ENCODE measurements around the gene SWT1. TPM values are rescaled to one million over a fixed set of nuclear protein-coding genes. Genes with fewer than 3 reads are reported as not detected.

SWT1 gene
- total RNA-seq, 1 donor = 6.9 TPM

- H3K79me2 ChIP-seq (ENCODE audit: insufficient read depth, low read length) = no peaks in the 10 kb centered on the region
- no peak overlapping the region for H3K4me2 ChIP-seq (ENCODE audit: insufficient read depth, low read length)
- no peak overlapping the region for H2AFZ ChIP-seq (ENCODE audit: low read length)
- no peak overlapping the region for H3K27ac ChIP-seq (ENCODE audit: low read depth, low read length)
- H4K20me1 ChIP-seq (ENCODE audit: insufficient read depth, low read length) = no peaks in the 10 kb centered on the region
- no peaks in the 10 kb centered on the region for H3K9me3 ChIP-seq (ENCODE audit: low read depth, low read length)
- H3K4me1 ChIP-seq (ENCODE audit: insufficient read depth, low read length) = peaks cover 2% of the 10 kb centered on the region
- H3K4me3 ChIP-seq (ENCODE audit: insufficient read depth, low read length) = no peak overlapping the region
- H3K36me3 ChIP-seq (ENCODE audit: insufficient read depth, low read length) = peaks cover 56% of the 10 kb centered on the region
- no peaks in the 10 kb centered on the region for H3K27me3 ChIP-seq (ENCODE audit: insufficient read depth, low read length)
- no peak for TF ChIP-seq CTCF (IDR thresholded peaks at IDR 0.05; ENCODE audit: extremely low read depth, low read depth, low read length)
- no peak for DNase-seq (ENCODE audit: insufficient read length, low spot score, missing footprints)
These were observed 138.1 kb downstream of the SWT1 start for GRCh38 chr1:185295091-185295490.

- Histone ChIP-seq H3K27me3 (ENCODE audit: insufficient read depth, low read length) (no peaks in the 10 kb centered on the region), H3K4me2 (ENCODE audit: insufficient read depth, low read length) (no peak overlapping the region), H3K79me2 (ENCODE audit: insufficient read depth, low read length) (no peaks in the 10 kb centered on the region), H4K20me1 (ENCODE audit: insufficient read depth, low read length) (no peaks in the 10 kb centered on the region), H2AFZ (ENCODE audit: low read length) (no peak overlapping the region), H3K4me3 (ENCODE audit: insufficient read depth, low read length) (no peak overlapping the region), H3K9me3 (ENCODE audit: low read depth, low read length) (no peaks in the 10 kb centered on the region), H3K4me1 (ENCODE audit: insufficient read depth, low read length) (peaks cover 2% of the 10 kb centered on the region), H3K27ac (ENCODE audit: low read depth, low read length) (peak overlapping the region; percentile 27), H3K36me3 (ENCODE audit: insufficient read depth, low read length) (peaks cover 85% of the 10 kb centered on the region)
- no peak for DNase-seq (ENCODE audit: insufficient read length, low spot score, missing footprints)
- TF ChIP-seq CTCF (IDR thresholded peaks at IDR 0.05; ENCODE audit: extremely low read depth, low read depth, low read length) = no peak
These were observed 141.0 kb downstream of the SWT1 start for GRCh38 chr1:185297982-185298381.

GRCh38 chr1:185300152-185300551, 143.2 kb downstream of the SWT1 start:
- Histone ChIP-seq H3K36me3 (ENCODE audit: insufficient read depth, low read length) (peaks cover 94% of the 10 kb centered on the region), H3K27ac (ENCODE audit: low read depth, low read length) (no peak overlapping the region), H4K20me1 (ENCODE audit: insufficient read depth, low read length) (no peaks in the 10 kb centered on the region), H3K4me1 (ENCODE audit: insufficient read depth, low read length) (peaks cover 2% of the 10 kb centered on the region), H3K27me3 (ENCODE audit: insufficient read depth, low read length) (no peaks in the 10 kb centered on the region), H3K9me3 (ENCODE audit: low read depth, low read length) (no peaks in the 10 kb centered on the region), H3K4me3 (ENCODE audit: insufficient read depth, low read length) (no peak overlapping the region), H3K4me2 (ENCODE audit: insufficient read depth, low read length) (no peak overlapping the region), H3K79me2 (ENCODE audit: insufficient read depth, low read length) (peaks cover 4% of the 10 kb centered on the region), H2AFZ (ENCODE audit: low read length) (no peak overlapping the region)
- TF ChIP-seq CTCF (IDR thresholded peaks at IDR 0.05; ENCODE audit: extremely low read depth, low read depth, low read length) = no peak
- no peak for DNase-seq (ENCODE audit: insufficient read length, low spot score, missing footprints)

GRCh38 chr1:185305419-185305818, 148.5 kb downstream of the SWT1 start:
- H3K4me2 ChIP-seq (ENCODE audit: insufficient read depth, low read length) = no peak overlapping the region
- H3K4me3 ChIP-seq (ENCODE audit: insufficient read depth, low read length) = no peak overlapping the region
- TF ChIP-seq CTCF (IDR thresholded peaks at IDR 0.05; ENCODE audit: extremely low read depth, low read depth, low read length) = no peak
- H3K27me3 ChIP-seq (ENCODE audit: insufficient read depth, low read length) = no peaks in the 10 kb centered on the region
- peaks cover 93% of the 10 kb centered on the region for H3K36me3 ChIP-seq (ENCODE audit: insufficient read depth, low read length)
- H2AFZ ChIP-seq (ENCODE audit: low read length) = no peak overlapping the region
- peaks cover 16% of the 10 kb centered on the region for H3K79me2 ChIP-seq (ENCODE audit: insufficient read depth, low read length)
- no peaks in the 10 kb centered on the region for H3K4me1 ChIP-seq (ENCODE audit: insufficient read depth, low read length)
- DNase-seq (ENCODE audit: insufficient read length, low spot score, missing footprints) = no peak
- no peaks in the 10 kb centered on the region for H3K9me3 ChIP-seq (ENCODE audit: low read depth, low read length)
- H3K27ac ChIP-seq (ENCODE audit: low read depth, low read length) = no peak overlapping the region
- H4K20me1 ChIP-seq (ENCODE audit: insufficient read depth, low read length) = no peaks in the 10 kb centered on the region
